HEK293T (cell line): ENCODE measurements around the gene ADCY10.

ENCODE experiments used
- CTCF ChIA-PET: fragments of 350-600 bp; formaldehyde crosslinking; extraction: SDS; loops from one replicate; lab custom pipeline; 2021; ENCODE audit warnings: antibody characterized with exemption, inconsistent platforms; lab: Yijun Ruan, JAX
- POLR2A ChIA-PET: fragments of 350-600 bp; formaldehyde crosslinking; extraction: SDS; loops from one replicate; lab custom pipeline; 2020; ENCODE audit warnings: antibody characterized with exemption, inconsistent platforms; lab: Yijun Ruan, JAX
- DNase-seq: peaks from one replicate; pipeline ENCODE4 v3.0.0; 2012; ENCODE audit warnings: mixed read lengths; ENCODE audit errors: extremely low spot score
- ARNT ChIP-seq: fragments of 450-650 bp; IDR thresholded peaks from 2 replicates; pipeline ENCODE4 v1.6.1; 2017; ENCODE audit warnings: mild to moderate bottlenecking
- BHLHE40 ChIP-seq: fragments of 450-650 bp; IDR thresholded peaks from 2 replicates; pipeline ENCODE4 v1.6.1; 2016; ENCODE audit warnings: mild to moderate bottlenecking, moderate library complexity, borderline replicate concordance
- CTBP1 ChIP-seq: fragments of 450-650 bp; IDR thresholded peaks from 2 replicates; pipeline ENCODE4 v1.6.1; 2016; ENCODE audit warnings: borderline replicate concordance
- ELF4 ChIP-seq: fragments of 450-650 bp; IDR thresholded peaks from 2 replicates; pipeline ENCODE4 v1.6.1; 2017; ENCODE audit warnings: antibody characterized with exemption
- FOXA1 ChIP-seq: fragments of 450-650 bp; IDR thresholded peaks from 2 replicates; pipeline ENCODE4 v1.6.1; 2016; ENCODE audit warnings: mild to moderate bottlenecking
- FOXK2 ChIP-seq: fragments of 450-650 bp; IDR thresholded peaks from 2 replicates; pipeline ENCODE4 v1.6.1; 2016; ENCODE audit warnings: mild to moderate bottlenecking
- FOXM1 ChIP-seq: fragments of 450-650 bp; IDR thresholded peaks from 2 replicates; pipeline ENCODE4 v1.6.1; 2017; ENCODE audit warnings: mild to moderate bottlenecking, borderline replicate concordance
- HDGF ChIP-seq: fragments of 450-650 bp; IDR thresholded peaks from 2 replicates; pipeline ENCODE4 v1.6.1; 2017; ENCODE audit warnings: antibody characterized with exemption, borderline replicate concordance
- L3MBTL2 ChIP-seq: fragments of 450-650 bp; conservative IDR thresholded peaks from 2 replicates; pipeline ENCODE4 v1.6.1; 2016; ENCODE audit warnings: mild to moderate bottlenecking
- LEF1 ChIP-seq: fragments of 450-650 bp; IDR thresholded peaks from 2 replicates; pipeline ENCODE4 v1.6.1; 2017; ENCODE audit warnings: mild to moderate bottlenecking, borderline replicate concordance
- NFRKB ChIP-seq: fragments of 450-650 bp; IDR thresholded peaks from 2 replicates; pipeline ENCODE4 v1.6.1; 2016; ENCODE audit warnings: mild to moderate bottlenecking, moderate library complexity
- PKNOX1 ChIP-seq: fragments of 450-650 bp; IDR thresholded peaks from 2 replicates; pipeline ENCODE4 v1.6.1; 2016
- SP1 ChIP-seq: fragments of 450-650 bp; IDR thresholded peaks from 2 replicates; pipeline ENCODE4 v1.6.1; 2017
- SUZ12 ChIP-seq: fragments of 450-650 bp; IDR thresholded peaks from 2 replicates; pipeline ENCODE4 v1.6.1; 2016; ENCODE audit warnings: mild to moderate bottlenecking
- TARDBP ChIP-seq: fragments of 450-650 bp; IDR thresholded peaks from 2 replicates; pipeline ENCODE4 v1.6.1; 2016
- ZNF384 ChIP-seq: fragments of 450-650 bp; IDR thresholded peaks from 2 replicates; pipeline ENCODE4 v1.6.1; 2016

Gene ADCY10

DNA sequence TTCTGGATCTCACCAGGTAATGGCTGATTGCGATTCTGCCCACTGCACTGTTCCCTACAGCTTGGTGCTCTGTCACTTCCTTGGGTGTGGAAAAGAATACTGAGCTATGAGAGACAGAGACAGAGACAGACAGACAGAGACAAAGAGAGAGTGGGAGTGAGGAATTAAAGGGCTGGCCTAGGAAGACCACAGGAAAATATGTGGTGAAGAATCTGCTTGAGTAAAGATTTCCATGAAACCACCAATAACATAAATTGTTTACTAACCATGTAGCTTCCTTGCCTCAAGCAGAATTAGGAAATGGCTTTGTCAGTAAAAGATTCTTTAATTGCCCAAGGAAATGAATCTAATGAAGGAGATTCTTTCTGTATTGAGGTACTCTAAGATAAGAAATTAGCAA is 137.8 kb downstream of the ADCY10 start:
- ChIA-PET CTCF (no interaction called here), POLR2A (no interaction called here)
- no peak for DNase-seq
- TF ChIP-seq SUZ12 (no peak), SP1 (no peak), FOXM1 (no peak), TARDBP (no peak), ZNF384 (no peak), FOXK2 (no peak), BHLHE40 (no peak), PKNOX1 (no peak), HDGF (no peak)

- ChIA-PET CTCF (no interaction called here), POLR2A (no interaction called here)
- DNase-seq, result no peak
Measured at GRCh38 chr1:167775178-167775577, 138.8 kb downstream of the ADCY10 start.

DNA sequence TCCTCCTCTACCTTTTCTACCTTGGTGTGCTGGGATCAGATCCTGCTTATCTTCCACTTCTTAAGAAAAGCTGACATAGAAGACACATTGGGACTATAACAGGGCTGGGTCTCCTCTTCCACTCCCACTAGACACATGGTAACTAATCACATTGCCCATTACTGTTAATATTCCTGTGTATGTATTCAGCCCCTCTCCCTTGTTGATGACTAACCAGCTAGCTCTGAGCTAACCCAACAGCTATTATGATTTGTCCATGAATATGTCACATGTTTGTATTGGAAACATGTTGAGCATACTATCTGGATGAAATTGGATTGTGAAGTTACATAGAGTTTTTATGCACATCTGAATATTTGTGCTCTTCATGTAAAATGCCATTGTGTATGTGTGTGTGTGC is 139.2 kb downstream of the ADCY10 start:
- ChIA-PET CTCF (no interaction called here), POLR2A (no interaction called here)
- TF ChIP-seq NFRKB, result no peak
- TF ChIP-seq SUZ12, result no peak
- no peak for TF ChIP-seq SP1
- TF ChIP-seq FOXK2, result no peak
- TF ChIP-seq FOXA1, result no peak
- TF ChIP-seq L3MBTL2, result no peak
- TF ChIP-seq PKNOX1, result no peak
- TF ChIP-seq LEF1, result no peak
- no peak for TF ChIP-seq ELF4
- TF ChIP-seq HDGF, result no peak
- TF ChIP-seq ZNF384, result no peak
- TF ChIP-seq TARDBP, result no peak
- no peak for TF ChIP-seq ARNT
- TF ChIP-seq CTBP1, result no peak
- no peak for TF ChIP-seq BHLHE40
- no peak for TF ChIP-seq FOXM1
- DNase-seq, result no peak

More at GRCh38 chr1:167775178-167775577, 138.8 kb downstream of the ADCY10 start:
- TF ChIP-seq FOXM1 (no peak), LEF1 (no peak), CTBP1 (no peak), PKNOX1 (no peak)

DNA sequence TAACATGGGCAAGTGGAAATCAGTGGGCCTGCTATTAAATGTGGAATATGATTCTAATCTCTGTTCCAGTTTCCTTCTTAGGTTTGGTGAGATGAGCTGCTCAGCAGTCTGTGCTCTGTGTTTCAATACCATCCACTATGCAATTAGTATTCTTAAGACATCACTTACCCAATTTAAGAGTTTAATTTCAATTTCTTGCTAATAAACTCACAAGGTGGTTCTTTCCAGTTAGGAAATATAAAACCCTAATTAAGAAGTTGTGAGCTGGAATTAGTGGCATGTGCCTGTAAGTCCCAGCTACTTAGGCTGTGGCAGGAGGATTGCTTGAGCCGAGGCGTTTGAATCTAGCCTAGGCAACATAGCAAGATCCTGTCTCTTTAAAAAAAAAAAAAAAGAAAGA is 140.4 kb downstream of the ADCY10 start:
- TF ChIP-seq ELF4 (no peak), ARNT (no peak), NFRKB (no peak), FOXA1 (no peak), HDGF (no peak), TARDBP (no peak), ZNF384 (no peak), BHLHE40 (no peak), SP1 (no peak), SUZ12 (no peak), FOXK2 (no peak), PKNOX1 (no peak), CTBP1 (no peak), LEF1 (no peak)
- DNase-seq, result no peak
- POLR2A ChIA-PET, result no interaction called here
- CTCF ChIA-PET, result interaction anchor here (0.6 kb wide), 1 partner anchor 311 kb away, joined by 3 read pairs; no protein-coding TSS in a partner anchor

DNA sequence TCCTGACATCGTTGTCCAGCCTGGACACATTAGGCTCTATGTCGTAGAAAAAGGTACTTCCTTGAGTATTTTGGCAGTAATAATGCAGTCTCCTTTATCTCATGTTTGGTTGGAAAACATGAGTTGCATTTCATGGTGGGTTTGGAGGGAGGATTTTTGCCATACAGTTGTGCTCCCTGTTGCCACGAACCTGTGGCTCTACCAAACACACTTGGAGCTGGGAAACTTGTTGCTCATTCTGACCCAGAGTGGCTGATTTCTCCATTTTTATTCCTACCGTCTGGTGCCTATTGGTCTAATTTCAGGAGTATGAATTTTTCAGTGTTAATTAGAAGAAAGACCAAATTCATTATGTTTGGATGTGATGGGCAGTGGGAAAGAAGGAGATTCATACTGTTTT is 141.5 kb downstream of the ADCY10 start:
- POLR2A ChIA-PET, result no interaction called here
- TF ChIP-seq ARNT (no peak), PKNOX1 (no peak), ZNF384 (no peak), CTBP1 (no peak), SUZ12 (no peak), BHLHE40 (no peak), TARDBP (no peak), L3MBTL2 (no peak), FOXM1 (no peak)
- DNase-seq, result no peak
- CTCF ChIA-PET, result no interaction called here
